ENCODE measurements around the gene ULK1.
"Not testable (repeated sequence)": the region's sequence is repeated elsewhere in the genome, so short reads cannot be mapped to it uniquely, and the experiment has no call there.

ULK1 gene

DNA sequence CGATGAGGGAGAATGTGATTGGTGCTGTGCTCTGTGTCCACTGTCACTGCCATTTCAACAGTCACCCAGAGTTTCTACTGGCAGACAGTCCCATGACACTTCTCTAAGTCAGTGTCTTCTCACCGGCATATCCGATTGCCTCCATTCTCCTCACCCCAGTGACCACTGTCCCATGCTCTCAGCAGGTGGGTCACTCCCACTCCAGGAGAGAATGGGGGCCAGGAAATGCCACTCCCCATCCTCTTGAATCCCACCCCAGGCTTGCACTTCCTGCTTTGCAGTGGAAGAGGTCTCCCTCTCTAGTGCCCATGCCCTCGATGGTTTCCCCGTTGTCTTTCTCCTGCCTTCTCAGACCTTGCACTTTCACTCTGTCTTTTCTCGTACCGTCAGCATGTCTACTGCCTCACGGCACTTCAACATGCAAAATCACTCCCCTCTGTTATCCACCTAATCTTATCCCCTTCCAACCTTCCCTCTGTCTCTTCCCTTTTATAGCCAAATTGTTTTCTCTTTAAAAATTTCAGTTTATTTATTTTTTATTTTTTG lies 53.1 kb downstream of the ULK1 start:
- DNase-seq: no peak

DNA sequence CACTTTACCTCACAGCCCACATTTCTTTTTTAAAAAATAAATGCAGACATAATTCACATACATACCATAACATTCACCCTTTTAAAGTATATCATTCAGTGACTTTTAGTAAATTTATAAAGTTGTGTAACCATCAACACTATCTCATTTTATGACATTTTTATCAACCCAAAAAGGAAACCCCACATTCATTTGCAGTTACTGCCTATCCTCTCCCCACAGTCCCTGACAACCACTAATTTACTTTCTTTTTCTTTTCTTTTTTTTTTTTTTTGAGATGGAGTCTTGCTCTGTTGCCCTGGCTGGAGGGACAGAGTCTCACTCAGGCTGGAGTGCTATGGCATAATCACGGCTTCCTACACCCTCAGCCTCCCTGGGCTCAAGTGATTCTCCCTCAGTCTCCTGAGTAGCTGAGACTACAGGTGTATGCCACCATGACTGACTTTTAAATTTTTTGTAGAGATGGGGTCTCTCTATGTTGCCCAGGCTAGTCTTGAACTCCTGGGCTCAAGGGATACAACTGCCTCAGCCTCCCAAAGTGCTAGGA lies 53.8 kb downstream of the ULK1 start:
- DNase-seq: no peak

DNA sequence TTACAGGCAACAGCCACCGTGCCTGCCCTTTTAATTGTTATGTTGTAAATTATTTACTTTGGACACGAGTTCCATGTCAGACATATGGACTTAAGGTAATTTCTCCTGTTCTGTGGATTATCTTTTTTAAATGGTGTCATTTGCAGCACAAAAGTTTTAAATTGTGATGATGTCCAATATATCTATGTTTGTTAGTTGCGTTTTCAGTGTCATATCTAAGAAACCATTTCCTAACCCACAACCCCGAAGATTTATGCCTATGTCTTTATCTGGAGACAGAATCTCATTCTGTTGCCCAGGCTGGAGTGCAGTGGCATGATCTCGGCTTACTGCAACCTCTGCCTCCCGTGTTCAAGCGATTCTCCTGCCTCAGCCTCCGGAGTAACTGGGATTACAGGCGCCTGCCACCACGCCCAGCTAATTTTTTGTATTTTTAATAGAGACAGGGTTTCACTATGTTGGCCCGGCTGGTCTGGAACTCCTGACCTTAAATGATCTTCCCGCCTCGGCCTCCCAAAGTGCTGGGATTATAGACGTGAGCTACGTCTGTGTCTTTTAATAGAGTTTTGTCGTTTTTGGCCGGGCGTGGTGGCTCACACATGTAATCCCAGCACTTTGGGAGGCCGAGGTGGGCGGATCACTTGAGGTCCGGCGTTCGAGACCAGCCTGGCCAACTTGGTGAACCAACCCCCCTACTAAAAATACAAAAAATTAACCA lies 54.5 kb downstream of the ULK1 start:
- not testable (repeated sequence) for DNase-seq

DNA sequence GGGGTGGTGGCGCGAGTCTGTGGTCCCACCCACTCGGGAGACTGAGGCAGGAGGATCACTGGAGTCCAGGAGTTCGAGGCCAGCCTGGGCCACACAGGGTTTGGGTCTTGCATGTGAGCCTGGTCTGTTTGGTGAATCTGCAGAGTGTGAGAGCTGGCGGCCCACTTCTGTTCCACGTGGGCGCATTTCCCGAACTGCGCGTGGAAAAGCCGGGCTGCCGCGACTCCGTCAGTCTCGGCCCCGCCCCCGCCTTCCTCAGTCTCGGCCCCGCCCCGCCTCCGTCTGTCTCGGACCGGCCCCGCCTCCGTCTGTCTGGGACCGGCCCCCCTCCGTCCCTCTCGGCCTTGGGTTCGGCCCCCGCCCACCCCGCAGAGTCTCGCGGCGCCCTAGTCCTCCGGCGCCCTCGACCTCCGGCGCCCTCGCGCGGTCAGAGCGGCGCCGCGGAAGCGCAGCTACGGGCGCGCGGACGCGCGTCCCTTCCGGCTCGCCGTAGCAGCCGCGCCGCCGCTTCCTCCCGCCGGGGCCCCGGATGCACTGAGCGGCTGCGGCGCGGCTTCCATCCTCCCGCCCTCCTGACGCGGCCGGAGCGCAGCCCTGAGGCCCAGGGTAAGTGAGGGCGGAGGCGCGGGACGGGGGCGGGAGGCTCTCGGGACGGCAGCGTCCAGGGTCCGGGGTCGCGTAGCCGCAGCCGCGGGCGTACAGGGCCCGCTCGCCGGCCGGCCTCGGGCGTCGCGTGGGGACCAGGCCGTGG lies 55.2 kb downstream of the ULK1 start, which contains the start of gene EP400:
TSS of gene EP400 (plus strand) at position 512 of the 751 bp plus-strand sequence. CDS start 10,678 bp downstream, outside the sequence.
- peak; percentile 97 for DNase-seq

DNA sequence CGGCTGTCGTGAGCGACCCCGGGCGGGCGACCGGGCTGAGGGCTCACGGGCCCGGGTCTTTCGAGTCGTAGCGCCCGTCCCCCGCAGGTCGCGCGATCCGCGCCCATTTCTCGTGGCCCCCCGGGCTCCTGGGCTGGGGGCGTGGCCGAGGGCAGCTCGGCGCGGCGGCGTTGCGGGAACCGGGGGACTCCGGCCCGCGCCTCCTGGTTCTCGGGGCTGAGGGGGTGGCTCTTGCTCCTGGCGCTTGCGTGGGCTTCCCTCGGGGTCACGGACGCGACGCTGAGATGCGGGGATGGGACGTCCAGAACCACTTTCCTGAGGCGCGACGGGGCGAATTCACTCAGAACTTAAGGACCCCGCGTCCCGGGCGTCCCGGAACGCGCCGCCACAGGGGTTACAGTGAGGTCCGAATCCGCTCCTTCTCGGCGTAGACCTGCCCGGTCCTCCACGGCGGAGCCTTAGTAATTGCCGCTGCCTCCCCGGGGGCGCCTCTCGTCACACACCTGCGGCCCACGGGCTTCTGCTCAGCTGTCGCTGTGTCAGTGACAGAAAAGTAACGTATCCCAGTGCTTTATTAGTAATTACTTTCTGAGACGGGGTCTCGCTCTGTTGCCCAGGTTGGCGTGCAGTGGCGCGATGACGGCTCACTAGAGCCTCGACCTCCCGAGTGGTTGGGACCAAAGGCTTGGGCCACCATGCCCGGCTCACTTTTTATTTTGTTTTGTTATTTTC lies 55.9 kb downstream of the ULK1 start:
- peak; percentile 54 for DNase-seq

DNA sequence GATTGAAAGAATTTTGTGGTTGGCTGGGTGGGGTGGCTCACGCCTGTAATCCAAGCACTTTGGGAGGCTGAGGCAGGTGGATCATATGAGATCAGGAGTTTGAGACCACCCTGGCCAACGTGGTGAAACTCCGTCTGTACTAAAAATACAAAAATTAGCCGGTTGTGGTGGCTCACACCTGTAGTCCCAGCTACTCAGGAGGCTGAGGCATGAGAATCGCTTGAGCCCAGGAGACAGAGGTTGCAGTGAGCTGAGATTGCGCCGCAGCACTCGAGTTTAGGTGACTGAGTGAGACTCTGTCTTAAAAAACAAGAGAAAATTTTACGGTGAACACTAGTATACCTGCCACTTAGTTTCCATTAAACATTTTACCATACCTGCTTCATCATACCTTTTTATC lies 59.4 kb downstream of the ULK1 start:
- DNase-seq: not testable (repeated sequence)

DNA sequence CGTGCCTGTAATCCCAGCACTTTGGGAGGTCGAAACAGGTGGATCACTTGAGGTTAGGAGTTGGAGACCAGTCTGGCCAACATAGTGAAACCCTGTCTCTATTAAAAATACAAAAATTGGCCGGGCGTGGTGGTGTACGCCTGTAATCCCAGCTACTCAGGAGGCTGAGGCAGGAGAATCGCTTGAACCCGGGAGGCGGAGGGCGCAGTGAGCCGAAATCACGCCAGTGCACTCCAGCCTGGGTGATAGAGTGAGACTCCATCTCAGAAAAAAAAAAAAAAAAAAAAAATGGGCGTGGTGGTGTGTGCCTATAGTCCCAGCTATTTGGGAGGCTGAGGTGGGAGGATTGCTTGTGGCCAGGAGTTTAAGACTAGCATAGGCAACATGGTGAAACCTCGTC lies 60.0 kb downstream of the ULK1 start:
- not testable (repeated sequence) for DNase-seq

DNA sequence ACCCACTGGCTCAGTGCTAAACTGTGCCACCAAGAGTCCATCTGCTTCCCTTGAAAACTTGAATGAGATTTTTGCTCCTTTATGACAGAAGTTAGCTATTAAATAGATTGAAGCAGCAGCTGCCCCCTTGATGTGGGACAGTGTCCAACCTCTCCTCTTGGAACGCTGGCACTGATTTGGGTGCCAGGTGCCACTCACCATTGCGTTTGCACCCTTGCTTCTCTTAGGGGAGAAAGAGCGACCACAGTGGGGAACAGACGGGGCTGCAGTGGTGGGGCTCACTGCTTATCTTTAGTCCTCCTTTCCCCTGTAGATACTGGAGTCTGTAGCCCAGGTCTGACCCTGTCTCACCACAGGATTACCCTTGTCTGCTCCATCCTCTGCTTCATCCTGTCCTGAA lies 64.7 kb downstream of the ULK1 start:
- no peak for DNase-seq

DNA sequence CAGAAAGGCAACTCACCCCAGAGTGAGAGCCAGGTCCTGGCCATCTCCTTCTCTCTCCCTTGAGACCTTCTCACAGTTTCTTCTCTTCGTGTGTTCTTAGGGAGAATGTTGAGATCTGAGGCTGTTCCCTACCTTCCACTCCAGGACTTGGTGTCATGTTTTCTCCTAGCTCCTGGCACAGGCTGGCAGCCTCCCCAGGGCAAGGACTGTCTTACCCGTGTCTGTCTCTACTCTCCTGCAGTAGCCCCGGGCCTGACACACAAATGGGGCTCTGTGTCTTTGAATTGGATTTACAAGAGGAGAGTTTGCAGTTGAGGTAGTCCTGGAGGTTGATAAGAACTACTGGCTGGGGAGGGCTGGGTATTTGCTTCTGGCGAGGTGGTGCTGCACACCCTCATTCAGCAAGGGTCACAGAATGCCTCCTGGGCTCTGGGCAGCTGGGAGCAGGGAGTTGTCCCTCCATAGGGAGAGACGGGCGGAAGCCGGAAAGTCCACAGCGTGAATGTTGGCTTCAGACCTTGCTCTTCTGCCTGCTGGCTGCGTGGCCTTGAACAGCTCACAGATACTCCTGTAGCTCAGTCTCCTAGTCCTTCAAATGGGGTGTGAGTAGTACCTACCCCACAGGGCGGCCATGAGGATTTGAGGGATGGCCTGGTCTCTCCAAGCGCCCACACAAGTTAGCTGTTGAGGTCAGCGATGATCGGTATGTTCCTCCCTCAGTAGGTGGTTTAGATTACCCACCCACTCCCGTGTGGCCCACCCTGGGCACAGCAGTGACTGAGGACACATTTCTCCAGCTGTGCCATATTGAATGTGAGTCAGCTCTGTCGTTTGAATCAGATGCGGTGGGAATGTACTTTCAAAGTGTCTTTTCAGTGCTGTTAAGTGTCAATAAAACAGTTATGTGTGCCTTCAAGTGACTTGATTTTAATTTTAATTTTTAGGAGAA lies 65.5 kb downstream of the ULK1 start:
- DNase-seq: no peak

DNA sequence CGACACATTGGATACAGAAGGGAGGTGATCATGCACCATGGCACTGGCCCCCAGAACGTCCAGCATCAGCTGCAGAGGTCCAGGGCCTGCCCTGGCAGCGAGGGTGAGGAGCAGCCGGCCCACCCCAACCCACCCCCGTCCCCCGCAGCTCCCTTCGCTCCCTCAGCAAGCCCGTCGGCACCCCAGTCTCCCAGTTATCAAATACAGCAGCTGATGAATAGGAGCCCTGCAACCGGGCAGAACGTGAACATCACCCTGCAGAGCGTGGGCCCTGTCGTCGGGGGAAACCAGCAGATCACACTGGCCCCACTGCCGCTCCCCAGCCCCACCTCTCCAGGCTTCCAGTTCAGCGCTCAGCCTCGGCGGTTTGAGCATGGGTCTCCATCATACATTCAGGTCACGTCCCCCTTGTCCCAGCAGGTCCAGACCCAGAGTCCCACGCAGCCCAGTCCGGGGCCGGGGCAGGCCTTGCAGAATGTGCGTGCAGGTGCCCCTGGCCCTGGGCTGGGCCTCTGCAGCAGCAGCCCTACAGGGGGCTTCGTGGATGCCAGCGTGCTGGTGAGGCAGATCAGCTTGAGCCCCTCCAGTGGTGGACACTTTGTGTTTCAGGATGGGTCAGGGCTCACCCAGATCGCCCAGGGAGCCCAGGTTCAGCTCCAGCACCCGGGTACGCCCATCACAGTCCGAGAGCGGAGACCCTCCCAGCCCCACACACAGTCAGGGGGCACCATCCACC lies 66.3 kb downstream of the ULK1 start:
- DNase-seq: not testable (repeated sequence)

DNA sequence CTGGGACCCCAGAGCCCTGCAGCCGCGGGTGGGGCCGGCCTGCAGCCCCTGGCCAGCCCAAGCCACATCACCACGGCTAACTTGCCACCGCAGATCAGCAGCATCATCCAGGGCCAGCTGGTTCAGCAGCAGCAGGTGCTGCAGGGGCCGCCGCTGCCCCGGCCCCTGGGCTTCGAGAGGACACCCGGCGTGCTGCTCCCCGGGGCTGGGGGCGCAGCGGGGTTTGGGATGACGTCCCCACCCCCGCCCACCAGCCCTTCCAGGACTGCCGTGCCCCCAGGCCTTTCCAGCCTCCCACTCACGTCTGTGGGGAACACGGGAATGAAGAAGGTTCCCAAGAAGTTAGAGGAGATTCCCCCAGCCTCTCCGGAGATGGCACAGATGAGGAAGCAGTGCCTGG lies 66.9 kb downstream of the ULK1 start:
- not testable (repeated sequence) for DNase-seq

DNA sequence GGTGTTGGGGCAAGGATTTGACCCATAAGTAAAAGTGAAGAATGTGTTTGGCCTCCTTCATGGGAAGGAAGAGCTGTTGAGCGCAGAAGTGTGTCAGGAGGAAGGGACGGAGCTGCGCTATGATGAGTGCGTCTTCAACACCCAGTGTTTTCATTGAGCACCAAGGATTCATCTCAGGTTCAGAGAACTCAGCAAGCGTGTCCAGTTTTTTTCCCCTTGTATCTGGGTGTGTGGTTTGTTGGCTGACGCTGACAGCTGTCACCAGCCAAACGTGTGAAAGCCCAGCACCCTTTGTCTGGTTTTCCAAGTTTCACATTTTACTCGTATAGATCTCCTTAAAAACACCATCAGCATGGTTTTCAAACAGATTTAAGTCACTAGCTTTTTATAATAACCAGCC lies 67.6 kb downstream of the ULK1 start:
- DNase-seq: no peak

DNA sequence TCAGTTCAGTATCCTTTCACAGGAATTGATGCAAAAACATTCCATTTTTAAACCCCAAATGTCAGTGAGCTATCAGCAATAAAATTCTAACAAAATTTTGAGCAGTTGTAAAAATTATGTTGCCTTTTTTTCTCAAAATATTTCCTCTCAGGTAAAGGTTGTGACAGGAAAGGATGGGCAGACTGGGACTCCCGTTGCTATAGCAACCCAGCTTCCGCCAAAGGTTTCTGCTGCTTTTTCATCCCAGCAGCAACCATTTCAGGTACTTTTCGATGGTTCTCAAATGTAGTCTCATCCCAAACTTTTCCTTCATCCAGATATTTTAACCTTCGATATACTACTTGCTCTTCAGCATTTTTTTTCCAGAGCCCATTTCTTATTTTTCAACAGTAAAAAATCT lies 69.0 kb downstream of the ULK1 start:
- DNase-seq: no peak

DNA sequence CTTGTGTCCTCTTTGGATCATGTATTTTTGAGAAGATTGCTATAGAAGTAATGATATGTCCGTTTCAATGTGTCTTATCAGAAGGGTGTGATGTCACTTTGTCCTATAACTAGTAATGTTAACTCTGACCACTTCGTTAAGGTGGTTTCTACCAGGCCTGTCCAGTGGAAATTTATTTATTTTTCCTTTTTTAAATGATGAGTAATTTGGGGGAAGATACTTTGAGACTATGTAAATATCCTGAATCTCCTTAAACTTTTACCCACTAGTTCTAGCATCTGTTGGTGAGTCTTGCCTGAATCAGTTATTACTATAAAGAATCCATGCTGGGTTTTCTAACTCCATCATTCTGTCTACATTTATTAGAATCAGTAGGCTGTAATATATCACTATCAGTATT lies 70.7 kb downstream of the ULK1 start:
- no peak for DNase-seq

DNA sequence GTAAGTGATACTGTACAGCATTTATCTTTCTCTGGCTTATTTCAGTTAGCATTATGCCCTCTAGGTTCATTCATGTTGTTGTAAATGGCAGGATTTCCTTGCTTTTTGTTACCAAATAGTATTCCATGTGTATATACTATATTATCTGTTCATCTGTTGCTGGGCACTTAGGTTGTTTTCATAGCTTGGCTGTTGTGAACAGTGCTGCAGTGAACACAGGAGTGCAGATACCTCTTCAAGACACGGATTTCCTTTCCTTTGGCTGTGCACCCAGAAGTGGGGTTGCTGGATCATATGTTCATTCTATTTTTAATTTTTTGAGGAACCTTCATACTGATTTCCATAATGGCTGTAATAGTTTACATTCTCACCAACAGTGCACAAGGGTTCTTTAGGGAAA lies 76.8 kb downstream of the ULK1 start:
- no peak for DNase-seq
